ENCODE data around the gene FYB2.

FYB2 gene

GRCh38 chr1:56856186-56856585 is 37.0 kb upstream of the FYB2 start:
- TF ChIP-seq, protein P1, sequence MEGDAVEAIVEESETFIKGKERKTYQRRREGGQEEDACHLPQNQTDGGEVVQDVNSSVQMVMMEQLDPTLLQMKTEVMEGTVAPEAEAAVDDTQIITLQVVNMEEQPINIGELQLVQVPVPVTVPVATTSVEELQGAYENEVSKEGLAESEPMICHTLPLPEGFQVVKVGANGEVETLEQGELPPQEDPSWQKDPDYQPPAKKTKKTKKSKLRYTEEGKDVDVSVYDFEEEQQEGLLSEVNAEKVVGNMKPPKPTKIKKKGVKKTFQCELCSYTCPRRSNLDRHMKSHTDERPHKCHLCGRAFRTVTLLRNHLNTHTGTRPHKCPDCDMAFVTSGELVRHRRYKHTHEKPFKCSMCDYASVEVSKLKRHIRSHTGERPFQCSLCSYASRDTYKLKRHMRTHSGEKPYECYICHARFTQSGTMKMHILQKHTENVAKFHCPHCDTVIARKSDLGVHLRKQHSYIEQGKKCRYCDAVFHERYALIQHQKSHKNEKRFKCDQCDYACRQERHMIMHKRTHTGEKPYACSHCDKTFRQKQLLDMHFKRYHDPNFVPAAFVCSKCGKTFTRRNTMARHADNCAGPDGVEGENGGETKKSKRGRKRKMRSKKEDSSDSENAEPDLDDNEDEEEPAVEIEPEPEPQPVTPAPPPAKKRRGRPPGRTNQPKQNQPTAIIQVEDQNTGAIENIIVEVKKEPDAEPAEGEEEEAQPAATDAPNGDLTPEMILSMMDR (IDR thresholded peaks at IDR 0.05; ENCODE audit: low read depth, low read length, missing control alignments) = no peak
- no peak overlapping the region for H3K4me3 ChIP-seq (ENCODE audit: low read depth, low read length)
- no peak for DNase-seq (ENCODE audit: low read depth)

DNA sequence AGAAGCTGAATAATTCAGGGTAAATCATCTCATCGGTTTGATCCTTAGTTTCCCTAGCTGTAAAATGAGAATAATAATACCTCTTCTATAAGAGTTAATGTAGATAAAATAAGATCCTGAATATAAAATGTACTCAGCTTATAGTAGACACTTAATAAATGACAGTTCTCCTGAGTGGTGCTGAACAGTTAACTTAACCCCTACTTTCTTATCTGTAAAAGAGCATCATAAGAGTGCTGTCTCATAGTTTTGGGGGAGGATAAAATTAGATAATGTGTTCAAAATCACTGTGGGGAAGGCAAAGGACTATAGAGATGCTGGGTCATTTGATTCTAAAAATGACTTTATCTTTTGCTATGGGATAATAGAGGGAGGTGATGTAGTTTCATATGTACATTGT is 36.0 kb upstream of the FYB2 start:
- TF ChIP-seq, protein P1 (IDR thresholded peaks at IDR 0.05; ENCODE audit: low read depth, low read length, missing control alignments) = no peak
- DNase-seq (ENCODE audit: low read depth) = no peak
- no peak overlapping the region for H3K4me3 ChIP-seq (ENCODE audit: low read depth, low read length)

DNA sequence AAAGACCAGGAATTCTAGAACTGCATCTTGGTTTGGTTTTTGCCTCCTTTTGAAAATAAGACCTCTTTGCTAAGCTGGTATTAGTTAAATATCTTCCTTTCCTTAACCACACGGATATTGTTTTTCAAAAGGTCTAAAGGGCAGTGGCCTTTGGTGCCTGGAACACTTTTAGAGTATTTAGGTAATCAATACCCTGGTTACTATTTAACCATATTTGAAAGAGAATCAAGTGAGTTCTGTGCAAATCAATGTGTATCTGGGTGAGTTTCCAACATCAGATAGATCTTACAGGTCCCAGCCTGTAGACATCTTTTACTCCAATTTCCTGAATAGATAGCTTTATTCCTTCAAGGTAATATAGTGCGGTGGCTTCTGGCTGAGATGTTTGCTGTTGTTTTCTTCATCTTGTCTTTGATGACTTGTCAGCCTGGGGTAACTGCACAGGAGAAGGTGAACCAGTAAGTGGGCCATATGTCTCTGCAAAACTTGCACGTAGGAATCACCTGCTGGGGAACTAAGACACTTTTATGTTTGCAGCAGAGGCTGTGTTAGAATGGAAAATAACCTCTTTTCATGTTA is 35.4 kb upstream of the FYB2 start, which contains the start of gene C8A:
Gene C8A (plus strand): TSS at position 277 of the 579 bp plus-strand sequence. CDS start 105 bp downstream, at position 382.
- TF ChIP-seq, protein P1 (IDR thresholded peaks at IDR 0.05; ENCODE audit: low read depth, low read length, missing control alignments) = no peak
- DNase-seq (ENCODE audit: low read depth) = no peak
- H3K4me3 ChIP-seq (ENCODE audit: low read depth, low read length) = no peak within 1 kb of the TSS

DNA sequence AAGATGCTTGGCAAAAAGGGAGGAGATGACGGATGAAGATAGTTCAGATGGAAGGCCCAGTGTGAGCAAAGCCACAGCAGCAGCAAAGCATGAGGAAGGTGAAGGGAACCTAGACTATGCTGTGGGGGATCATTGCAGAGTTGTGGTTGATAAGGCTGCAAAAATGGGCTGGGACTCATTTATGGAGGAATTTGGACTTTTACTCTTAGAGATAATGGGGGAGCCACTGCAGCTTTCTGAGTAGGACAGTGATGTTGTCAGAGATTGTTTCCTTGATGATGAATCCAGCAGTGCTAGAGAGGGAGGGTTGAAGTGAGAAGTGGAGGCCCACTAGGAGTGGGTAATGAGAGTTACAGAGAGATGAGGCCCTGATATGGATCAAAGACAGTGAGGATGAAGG is 33.3 kb upstream of the FYB2 start:
- H3K4me3 ChIP-seq (ENCODE audit: low read depth, low read length) = no peak overlapping the region
- DNase-seq (ENCODE audit: low read depth) = no peak
- TF ChIP-seq, protein P1 (IDR thresholded peaks at IDR 0.05; ENCODE audit: low read depth, low read length, missing control alignments) = no peak

- no peak for DNase-seq (ENCODE audit: low read depth)
- TF ChIP-seq, protein P1 (IDR thresholded peaks at IDR 0.05; ENCODE audit: low read depth, low read length, missing control alignments) = no peak
- no peak overlapping the region for H3K4me3 ChIP-seq (ENCODE audit: low read depth, low read length)
Measured at GRCh38 chr1:56850922-56851321, 31.7 kb upstream of the FYB2 start.

- no peak overlapping the region for H3K4me3 ChIP-seq (ENCODE audit: low read depth, low read length)
- no peak for DNase-seq (ENCODE audit: low read depth)
- TF ChIP-seq, protein P1 (IDR thresholded peaks at IDR 0.05; ENCODE audit: low read depth, low read length, missing control alignments) = no peak
Measured at GRCh38 chr1:56850411-56850810, 31.2 kb upstream of the FYB2 start.

DNA sequence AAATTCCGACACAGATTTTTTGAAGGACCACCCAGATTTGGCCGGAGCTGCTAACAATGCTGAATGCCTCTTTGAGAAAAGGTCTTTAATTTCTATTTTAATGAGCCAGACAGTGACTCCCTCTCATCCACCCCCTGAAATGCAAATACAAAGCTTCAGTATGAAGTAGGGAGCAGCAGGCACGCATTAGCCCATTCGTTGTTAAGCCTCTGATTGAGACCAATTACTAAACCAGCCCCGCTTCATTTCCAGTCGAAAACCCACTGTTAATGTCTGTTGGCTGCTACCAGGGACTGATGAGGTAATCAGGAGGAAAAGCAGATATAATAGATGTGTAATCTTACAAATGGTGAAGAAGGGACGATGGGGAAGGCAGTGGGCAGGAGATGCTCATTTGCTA is 30.5 kb upstream of the FYB2 start:
- H3K4me3 ChIP-seq (ENCODE audit: low read depth, low read length) = no peak overlapping the region
- TF ChIP-seq, protein P1 (IDR thresholded peaks at IDR 0.05; ENCODE audit: low read depth, low read length, missing control alignments) = no peak
- no peak for DNase-seq (ENCODE audit: low read depth)
